Measurements from ENCODE around the gene ADGRB3.
"Not testable (repeated sequence)": the region's sequence is repeated elsewhere in the genome, so short reads cannot be mapped to it uniquely, and the experiment has no call there.

Gene ADGRB3

GRCh38 chr6:68743099-68743498 is 108.0 kb downstream of the ADGRB3 start:
- TF ChIP-seq CTCF (IDR thresholded peaks at IDR 0.05): no peak

DNA sequence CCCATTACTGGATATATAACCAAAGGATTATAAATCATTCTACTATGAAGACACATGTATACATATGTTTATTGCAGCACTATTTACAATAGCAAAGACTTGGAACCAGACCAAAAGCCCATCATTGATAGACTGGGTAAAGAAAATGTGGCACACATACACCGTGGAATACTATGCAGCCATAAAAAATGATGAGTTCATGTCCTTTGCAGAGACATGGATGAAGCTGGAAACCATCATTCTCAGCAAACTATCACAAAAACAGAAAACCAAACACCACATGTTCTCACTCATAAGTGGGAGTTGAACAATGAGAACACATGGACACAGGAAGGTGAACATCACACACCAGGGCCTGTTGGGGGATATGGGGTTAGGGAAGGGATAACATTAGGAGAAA is 109.3 kb downstream of the ADGRB3 start:
- not testable (repeated sequence) for DNase-seq (ENCODE audit: low spot score); H3K27ac ChIP-seq; H3K4me3 ChIP-seq

More at GRCh38 chr6:68743099-68743498, 108.0 kb downstream of the ADGRB3 start:
- Histone ChIP-seq H3K4me3 (no peak overlapping the region), H3K27ac (no peak overlapping the region)
- no peak for DNase-seq (ENCODE audit: low spot score)

GRCh38 chr6:68746376-68746775 is 111.3 kb downstream of the ADGRB3 start:
- TF ChIP-seq CTCF (IDR thresholded peaks at IDR 0.05): no peak
- Histone ChIP-seq H3K27ac (no peak overlapping the region), H3K4me3 (no peak overlapping the region)
- no peak for DNase-seq (ENCODE audit: low spot score)

GRCh38 chr6:68747110-68747790 is 112.2 kb downstream of the ADGRB3 start:
- DNase-seq (ENCODE audit: low spot score): no peak
- Histone ChIP-seq H3K27ac (no peak overlapping the region), H3K4me3 (no peak overlapping the region)
- TF ChIP-seq CTCF (IDR thresholded peaks at IDR 0.05): no peak

DNA sequence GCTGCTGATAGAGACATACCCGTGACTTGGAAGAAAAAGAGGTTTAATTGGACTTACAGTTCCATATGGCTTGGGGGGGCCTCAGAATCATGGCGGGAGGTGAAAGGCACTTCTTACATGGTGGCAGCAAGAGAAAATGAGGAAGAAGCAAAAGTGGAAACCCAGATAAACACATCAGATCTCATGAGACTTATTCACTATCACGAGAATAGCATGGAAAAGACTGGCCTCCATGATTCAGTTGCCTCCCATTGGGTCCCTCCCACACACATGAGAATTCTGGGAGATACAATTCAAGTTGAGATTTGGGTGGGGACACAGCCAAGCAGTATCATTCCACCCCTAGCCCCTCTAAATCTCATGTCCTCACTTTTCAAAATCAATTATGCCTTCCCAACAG is 112.8 kb downstream of the ADGRB3 start:
- not testable (repeated sequence) for H3K4me3 ChIP-seq; DNase-seq (ENCODE audit: low spot score); H3K27ac ChIP-seq

- no peak for TF ChIP-seq CTCF (IDR thresholded peaks at IDR 0.05)
Measured at GRCh38 chr6:68754681-68755213, 119.7 kb downstream of the ADGRB3 start.

DNA sequence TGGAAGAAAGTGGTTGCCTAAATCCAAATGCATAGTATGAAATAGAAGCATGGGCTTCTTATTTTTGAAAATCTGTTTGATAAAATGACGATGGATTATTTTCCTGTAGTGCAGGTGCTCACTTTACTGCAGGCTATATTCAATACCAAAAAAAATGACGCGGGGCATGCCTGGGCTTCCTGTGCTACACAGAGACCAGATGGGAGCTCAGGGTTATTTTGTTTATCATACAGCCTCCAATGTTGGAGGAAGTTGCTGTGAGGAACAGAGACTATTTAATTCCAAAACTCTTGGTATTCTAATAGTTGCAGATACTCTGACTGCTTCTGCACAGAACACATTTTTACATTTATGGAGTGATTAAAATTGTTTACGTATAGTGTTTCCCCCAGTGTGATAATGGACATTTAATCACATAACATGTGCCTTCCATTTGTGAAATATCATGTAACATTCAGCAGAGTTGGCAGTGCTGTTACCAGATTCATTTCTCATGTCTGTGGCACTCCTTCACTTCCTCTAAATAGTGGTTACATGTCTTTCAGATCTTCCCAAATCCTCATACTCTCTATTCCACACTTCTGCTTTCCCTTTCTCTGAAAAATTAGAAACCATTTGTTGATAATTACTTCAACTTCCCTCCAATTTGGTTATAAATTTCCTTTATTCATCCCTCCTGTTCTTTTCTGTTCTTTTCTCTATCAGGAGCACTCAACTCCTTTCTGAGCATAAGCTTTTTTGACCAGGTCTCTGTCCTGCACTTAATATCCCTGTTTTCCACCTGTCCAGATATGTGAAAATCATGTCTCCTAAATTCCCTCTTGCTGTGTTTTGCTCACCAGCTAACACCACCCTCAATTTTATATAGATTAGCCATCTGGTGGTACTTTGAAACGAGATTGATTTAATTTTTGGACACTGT is 121.6 kb downstream of the ADGRB3 start:
- no peak for TF ChIP-seq CTCF (IDR thresholded peaks at IDR 0.05)
- H3K27ac ChIP-seq: no peak overlapping the region
- no peak overlapping the region for H3K4me3 ChIP-seq
- DNase-seq (ENCODE audit: low spot score): no peak

More at GRCh38 chr6:68754681-68755213, 119.7 kb downstream of the ADGRB3 start:
- no peak overlapping the region for H3K27ac ChIP-seq
- no peak overlapping the region for H3K4me3 ChIP-seq
- no peak for DNase-seq (ENCODE audit: low spot score)

Data from coronary artery (tissue), 2 donors.